MG63 (cell line): Measurements from ENCODE around the gene RPUSD1. TPM values are rescaled to one million over a fixed set of nuclear protein-coding genes. Genes with fewer than 3 reads are reported as not detected.

ENCODE experiments used
- DNase-seq: peaks from one replicate; pipeline ENCODE4 v3.0.0-alpha.2; 2020
- H3K27me3 ChIP-seq: fragments of 250-450 bp; sonication (Bioruptor Pico); 2 replicates; pipeline ENCODE4 v1.5.1; 2020; ENCODE audit warnings: mild to moderate bottlenecking, moderate library complexity
- H3K36me3 ChIP-seq: fragments of 250-450 bp; sonication (Bioruptor Pico); 2 replicates; pipeline ENCODE4 v1.5.1; 2020; ENCODE audit warnings: mild to moderate bottlenecking, moderate library complexity
- H3K4me3 ChIP-seq: fragments of 250-450 bp; sonication (Bioruptor Pico); 2 replicates; pipeline ENCODE4 v1.5.1; 2020; ENCODE audit warnings: mild to moderate bottlenecking, moderate library complexity
- H3K9me3 ChIP-seq: fragments of 250-450 bp; sonication (Bioruptor Pico); 2 replicates; pipeline ENCODE4 v1.5.1; 2020; ENCODE audit warnings: mild to moderate bottlenecking, moderate library complexity
- total RNA-seq: library from RNA; depleted of rRNA; stranded (reverse); fragments of >200 nt; shearing (Covaris generic); gene quantifications from 2 replicates; pipeline ENCODE4 v1.2.3, GENCODE V29; 2014; ENCODE audit warnings: low replicate concordance

The RPUSD1 gene
- total RNA-seq, 1 experiment from 2014 or later: 77.3 TPM

DNA sequence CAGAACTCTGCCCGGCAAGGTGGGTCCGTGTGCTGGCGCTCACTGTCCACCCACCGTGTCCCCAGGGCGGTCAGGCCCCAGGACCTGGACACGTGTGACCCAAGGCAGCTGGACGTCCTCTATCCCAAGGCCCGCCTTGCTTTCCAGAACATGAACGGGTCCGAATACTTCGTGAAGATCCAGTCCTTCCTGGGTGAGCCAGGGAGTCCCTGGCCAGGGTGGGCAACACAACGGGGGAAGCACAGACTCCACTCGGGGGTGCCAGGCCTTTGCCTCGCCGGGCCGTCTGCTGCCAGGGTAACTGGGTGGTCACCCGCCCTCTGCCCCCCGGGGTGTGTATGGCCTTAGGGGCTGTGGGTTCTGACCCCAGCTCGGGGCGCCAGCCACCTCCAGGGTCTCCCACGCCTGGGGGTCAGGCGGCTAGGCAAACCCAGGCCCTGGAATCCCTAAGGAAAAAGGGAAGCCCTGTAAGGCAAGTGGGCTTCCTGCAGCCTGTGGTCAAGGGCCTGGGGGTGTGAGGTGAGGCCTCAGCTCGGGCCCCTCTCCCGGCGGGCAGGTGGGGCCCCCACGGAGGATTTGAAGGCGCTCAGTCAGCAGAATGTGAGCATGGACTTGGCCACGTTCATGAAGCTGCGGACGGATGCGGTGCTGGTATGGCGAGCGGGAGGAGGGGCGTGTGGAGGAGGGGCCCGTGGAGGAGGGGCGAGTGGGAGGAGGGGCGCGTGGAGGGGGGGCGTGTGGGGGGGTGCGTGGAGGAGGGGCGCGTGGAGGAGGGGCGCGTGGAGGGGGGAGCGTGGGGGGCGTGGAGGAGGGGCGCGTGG is 21.2 kb downstream of the RPUSD1 start:
- Histone ChIP-seq H3K27me3 (no peaks in the 10 kb centered on the region), H3K9me3 (no peaks in the 10 kb centered on the region), H3K4me3 (no peak overlapping the region), H3K36me3 (no peaks in the 10 kb centered on the region)
- DNase-seq: no peak

DNA sequence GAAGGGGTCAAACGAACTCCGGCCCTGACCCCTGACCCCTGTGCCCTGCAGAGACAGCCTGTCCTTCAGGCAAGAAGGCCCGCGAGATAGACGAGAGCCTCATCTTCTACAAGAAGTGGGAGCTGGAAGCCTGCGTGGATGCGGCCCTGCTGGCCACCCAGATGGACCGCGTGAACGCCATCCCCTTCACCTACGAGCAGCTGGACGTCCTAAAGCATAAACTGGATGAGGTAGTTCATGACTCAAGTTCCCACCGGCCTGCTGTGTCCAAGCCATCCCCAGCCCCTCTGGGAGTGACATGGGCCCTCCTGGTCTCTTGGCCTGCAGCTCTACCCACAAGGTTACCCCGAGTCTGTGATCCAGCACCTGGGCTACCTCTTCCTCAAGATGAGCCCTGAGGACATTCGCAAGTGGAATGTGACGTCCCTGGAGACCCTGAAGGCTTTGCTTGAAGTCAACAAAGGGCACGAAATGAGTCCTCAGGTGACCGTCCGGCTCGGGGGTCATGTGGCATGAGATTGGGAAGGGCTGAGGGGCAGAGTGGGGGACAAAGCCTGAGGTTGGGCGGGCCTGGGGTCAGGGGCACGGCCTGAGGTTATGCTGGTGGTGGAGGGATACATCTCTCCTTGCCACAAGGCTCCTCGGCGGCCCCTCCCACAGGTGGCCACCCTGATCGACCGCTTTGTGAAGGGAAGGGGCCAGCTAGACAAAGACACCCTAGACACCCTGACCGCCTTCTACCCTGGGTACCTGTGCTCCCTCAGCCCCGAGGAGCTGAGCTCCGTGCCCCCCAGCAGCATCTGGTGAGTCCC is 22.0 kb downstream of the RPUSD1 start:
- H3K36me3 ChIP-seq: no peaks in the 10 kb centered on the region
- no peaks in the 10 kb centered on the region for H3K27me3 ChIP-seq
- no peaks in the 10 kb centered on the region for H3K9me3 ChIP-seq
- no peak overlapping the region for H3K4me3 ChIP-seq
- no peak for DNase-seq

DNA sequence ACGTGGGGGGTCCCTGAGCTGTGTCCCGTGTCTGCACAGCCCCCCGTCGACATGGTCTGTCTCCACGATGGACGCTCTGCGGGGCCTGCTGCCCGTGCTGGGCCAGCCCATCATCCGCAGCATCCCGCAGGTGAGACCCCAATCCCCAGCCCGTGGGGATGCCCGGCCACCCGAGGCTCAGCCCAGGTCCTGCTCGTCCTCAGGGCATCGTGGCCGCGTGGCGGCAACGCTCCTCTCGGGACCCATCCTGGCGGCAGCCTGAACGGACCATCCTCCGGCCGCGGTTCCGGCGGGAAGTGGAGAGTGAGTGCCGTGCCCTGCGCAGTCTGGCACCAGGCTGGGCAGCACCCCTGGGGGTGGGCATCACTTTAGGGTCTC is 22.7 kb downstream of the RPUSD1 start:
- H3K9me3 ChIP-seq: no peaks in the 10 kb centered on the region
- DNase-seq: no peak
- no peaks in the 10 kb centered on the region for H3K27me3 ChIP-seq
- H3K4me3 ChIP-seq: no peak overlapping the region
- H3K36me3 ChIP-seq: no peaks in the 10 kb centered on the region

DNA sequence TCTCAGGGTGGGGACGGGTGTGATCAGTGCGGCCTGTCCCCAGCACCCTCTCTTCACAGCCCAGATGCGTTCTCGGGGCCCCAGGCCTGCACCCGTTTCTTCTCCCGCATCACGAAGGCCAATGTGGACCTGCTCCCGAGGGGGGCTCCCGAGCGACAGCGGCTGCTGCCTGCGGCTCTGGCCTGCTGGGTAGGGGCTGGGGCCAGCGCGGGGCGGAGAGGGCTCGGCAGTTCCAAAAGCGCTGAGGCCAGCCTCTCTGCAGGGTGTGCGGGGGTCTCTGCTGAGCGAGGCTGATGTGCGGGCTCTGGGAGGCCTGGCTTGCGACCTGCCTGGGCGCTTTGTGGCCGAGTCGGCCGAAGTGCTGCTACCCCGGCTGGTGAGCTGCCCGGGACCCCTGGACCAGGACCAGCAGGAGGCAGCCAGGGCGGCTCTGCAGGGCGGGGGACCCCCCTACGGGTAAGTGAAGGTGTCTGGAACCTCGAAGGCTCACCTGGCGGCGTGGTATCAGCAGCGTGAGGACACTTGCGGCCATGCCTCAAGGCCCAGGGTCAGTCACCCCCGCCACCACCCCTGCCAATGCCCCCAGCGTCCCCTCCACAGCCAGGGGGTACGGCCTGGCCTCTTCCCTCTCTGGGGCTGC is 23.2 kb downstream of the RPUSD1 start:
- DNase-seq: no peak
- Histone ChIP-seq H3K9me3 (no peaks in the 10 kb centered on the region), H3K4me3 (no peak overlapping the region), H3K36me3 (no peaks in the 10 kb centered on the region), H3K27me3 (no peaks in the 10 kb centered on the region)

DNA sequence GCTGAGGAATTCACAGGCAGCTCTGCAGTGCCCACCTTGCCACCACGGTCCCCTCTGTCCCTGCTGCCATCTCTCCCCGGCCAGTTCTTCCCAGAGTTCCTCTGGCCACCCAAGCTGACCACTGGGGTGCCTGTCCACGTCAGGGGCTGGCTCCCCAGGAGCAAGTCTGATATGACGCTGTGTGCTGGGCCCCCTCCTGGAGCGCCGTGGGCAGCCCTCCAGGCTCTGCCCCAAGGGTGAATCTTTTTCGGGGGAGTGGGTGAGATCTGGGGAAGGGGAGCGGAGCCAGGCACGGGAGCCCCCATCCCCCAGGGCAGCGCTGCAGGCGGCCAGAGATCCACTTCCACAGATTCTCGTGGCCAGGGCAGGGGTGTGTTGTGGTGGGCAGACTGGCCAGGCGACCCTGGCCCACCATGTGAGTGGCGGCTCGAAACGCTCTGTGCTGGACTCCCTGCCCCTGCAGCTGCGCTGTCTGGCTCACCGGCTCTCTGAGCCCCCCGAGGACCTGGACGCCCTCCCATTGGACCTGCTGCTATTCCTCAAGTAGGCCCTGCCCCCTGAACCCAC is 23.9 kb downstream of the RPUSD1 start:
- Histone ChIP-seq H3K36me3 (no peaks in the 10 kb centered on the region), H3K4me3 (no peak overlapping the region), H3K9me3 (no peaks in the 10 kb centered on the region), H3K27me3 (no peaks in the 10 kb centered on the region)
- DNase-seq: no peak

DNA sequence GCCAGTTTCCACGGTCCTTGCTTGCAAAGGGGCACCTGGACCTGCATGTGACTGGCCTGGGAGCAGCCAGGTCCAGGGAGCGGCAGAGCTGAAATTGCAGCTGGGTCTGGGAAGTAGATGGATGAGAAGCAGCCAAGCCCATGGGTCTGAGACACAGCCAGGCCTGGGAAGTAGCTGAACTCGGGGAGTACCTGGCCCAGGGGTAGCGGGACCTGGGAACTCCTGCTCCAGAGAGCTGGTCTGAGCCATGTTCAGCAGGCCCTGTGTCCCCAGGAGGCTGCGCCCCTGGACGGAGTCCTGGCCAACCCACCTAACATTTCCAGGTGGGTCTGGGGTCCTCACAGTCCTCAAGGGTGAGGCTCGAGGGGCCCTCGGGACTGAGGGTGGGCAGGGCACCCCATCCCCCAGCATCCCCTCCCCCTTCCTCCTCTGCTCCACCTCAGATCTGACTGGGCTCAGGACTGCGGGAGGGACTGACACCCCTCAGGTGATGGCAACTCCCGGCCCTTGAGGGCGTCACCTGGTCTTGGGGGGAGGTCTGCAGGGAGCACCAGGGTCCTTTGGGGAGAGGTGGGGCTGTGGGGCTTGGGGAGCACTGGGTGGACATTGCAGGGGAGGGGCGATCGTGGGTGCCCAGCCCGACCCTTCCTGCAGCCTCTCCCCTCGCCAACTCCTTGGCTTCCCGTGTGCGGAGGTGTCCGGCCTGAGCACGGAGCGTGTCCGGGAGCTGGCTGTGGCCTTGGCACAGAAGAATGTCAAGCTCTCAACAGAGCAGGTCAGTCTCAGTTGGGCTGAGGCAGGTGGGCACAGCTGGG is 24.6 kb downstream of the RPUSD1 start:
- H3K36me3 ChIP-seq: no peaks in the 10 kb centered on the region
- no peak for DNase-seq

DNA sequence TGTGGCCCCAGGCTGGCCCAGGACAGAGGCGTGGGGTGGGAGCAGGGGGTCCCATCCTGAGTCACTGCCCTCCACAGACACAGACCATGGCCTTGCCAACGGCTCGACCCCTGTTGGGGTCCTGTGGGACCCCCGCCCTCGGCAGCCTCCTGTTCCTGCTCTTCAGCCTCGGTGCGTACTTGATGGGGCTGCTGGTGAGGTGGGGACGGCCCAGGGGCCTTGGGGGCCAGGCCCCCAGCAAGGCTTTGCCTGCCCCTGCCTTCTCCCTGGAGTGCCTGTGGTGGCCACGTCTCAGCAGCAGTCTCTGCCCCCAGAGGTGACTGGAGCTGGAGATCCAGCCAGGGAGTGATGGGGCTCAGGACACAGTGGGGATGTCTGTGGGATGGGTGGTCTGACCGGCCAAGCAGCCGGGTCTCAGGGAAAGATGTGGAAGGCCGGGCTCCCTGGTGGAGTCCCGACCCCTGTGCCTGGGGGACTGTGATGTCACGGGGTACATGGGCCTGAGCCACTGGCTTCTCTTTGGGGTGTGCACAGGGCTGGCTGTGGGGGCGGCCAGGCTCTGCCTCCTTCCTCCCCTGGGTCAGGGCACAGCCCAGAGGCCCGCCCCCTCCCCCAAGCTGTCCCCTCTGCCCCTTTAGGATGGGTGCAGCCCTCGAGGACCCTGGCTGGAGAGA is 25.4 kb downstream of the RPUSD1 start:
- DNase-seq: no peak
- H3K36me3 ChIP-seq: no peaks in the 10 kb centered on the region
- no peak overlapping the region for H3K4me3 ChIP-seq
- H3K9me3 ChIP-seq: no peaks in the 10 kb centered on the region
- H3K27me3 ChIP-seq: no peaks in the 10 kb centered on the region

More for the DNA sequence above, 24.6 kb downstream of the RPUSD1 start:
- Histone ChIP-seq H3K27me3 (no peaks in the 10 kb centered on the region), H3K4me3 (no peak overlapping the region), H3K9me3 (no peaks in the 10 kb centered on the region)

DNA sequence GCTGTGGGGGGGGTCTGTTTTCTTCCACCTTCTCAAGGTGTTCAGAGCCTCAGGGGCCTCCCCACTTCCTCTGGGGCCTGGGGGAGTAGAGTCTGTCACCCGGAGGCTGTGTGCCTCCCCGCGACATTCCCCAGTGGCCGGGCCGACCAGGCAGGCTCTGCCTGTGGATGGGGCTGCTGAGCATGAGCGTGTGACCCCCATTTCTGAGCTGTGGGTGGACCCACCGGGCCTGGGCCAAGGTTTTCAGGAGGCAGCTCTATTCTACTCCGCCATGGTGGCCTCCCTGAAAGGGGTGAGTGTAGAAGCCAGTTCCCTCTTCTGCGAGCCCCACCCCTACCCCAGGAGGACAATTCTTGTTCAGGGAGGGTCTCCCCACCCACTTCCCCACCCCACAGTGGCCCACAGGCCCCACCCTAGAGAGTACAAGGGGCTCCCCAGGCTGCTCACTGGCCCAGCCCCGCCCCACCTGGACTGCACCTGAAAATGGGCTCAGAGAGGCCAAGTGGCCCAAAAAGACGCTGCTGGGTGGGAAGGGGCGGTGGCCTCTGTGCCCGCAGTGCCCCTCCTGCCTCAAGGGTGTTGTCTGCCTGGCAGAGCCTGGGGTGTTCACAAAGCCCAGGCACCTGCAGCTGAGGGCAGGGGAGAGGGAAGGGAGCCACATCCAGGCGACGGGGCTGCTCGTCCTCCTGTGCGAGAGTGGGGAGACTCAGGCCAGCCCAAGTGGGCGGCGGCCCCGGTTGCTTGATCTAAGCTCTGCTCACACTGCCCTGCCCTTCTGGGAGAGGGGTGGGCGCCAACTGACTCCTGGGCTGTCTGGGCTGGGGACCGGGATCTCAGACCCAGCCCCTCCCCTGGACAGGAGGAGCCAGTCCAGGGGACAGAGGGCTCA is 26.3 kb downstream of the RPUSD1 start:
- H3K36me3 ChIP-seq: no peaks in the 10 kb centered on the region
- DNase-seq: no peak
- no peaks in the 10 kb centered on the region for H3K27me3 ChIP-seq
- no peak overlapping the region for H3K4me3 ChIP-seq
- no peaks in the 10 kb centered on the region for H3K9me3 ChIP-seq

DNA sequence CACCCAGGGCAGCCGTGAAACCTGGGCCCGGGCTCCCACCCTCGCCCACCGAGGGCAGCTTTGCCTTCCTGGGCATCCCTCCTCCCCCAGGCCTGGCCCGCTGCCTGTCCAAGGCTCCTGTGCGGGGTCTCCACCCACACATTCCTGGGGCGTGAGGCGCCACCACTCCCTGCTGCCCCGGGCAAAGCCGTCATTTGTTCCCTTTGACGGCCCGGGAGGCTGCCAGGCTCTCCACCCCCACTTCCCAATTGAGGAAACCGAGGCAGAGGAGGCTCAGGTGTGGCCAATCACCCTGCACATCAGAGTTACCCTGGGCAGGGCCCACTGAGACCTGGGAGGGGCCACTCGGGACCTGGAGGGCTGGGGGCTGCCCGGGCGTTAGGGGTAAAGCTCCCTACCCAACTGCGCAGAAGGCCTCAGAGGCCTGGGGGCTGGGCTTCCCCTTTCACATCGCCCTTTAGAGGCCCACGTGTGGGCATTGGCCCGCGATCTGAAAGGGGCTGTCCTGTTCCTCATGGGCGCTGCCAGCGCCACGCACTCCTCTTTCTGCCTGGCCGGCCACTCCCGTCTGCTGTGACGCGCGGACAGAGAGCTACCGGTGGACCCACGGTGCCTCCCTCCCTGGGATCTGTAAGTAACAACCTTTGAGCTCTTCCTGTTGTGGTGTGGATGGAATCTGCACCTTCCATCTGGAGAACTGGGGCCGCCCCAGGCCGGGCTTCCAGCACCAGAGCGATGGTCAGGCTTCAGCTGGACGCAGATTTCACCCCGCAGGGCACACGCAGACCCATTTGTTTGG is 27.4 kb downstream of the RPUSD1 start, which contains the start of gene MSLN:
Gene MSLN, plus strand, starts transcription at position 190 of the 799 bp plus-strand sequence. CDS start 1,947 bp downstream, outside the sequence.
- no peaks in the 10 kb centered on the region for H3K27me3 ChIP-seq
- no peak within 1 kb of the TSS for H3K4me3 ChIP-seq
- peak; percentile 50 for DNase-seq
- no peaks in the 10 kb centered on the region for H3K36me3 ChIP-seq
- no peaks in the 10 kb centered on the region for H3K9me3 ChIP-seq

DNA sequence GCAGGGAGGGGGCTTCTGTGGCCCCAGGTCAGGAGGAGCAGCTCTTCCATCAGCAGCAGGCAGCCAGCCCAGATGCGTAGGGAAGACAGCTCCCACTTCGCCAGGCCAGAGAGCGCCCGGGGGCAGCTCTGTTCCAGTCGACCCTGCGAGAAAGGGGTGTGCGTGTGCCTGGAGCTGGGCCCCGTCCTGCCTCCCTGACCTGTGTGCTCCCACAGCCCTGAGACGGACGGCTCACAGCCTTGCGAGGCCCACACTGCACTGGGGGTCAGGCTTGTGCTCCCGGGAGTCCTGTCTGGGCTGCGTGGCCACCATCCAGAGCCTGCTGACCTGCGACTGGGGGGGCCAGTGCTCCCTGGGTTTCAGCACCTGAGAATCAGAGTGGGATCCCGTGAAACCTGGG is 28.1 kb downstream of the RPUSD1 start:
- H3K9me3 ChIP-seq: no peaks in the 10 kb centered on the region
- no peak for DNase-seq
- no peaks in the 10 kb centered on the region for H3K36me3 ChIP-seq
- H3K27me3 ChIP-seq: no peaks in the 10 kb centered on the region
- H3K4me3 ChIP-seq: no peak overlapping the region

DNA sequence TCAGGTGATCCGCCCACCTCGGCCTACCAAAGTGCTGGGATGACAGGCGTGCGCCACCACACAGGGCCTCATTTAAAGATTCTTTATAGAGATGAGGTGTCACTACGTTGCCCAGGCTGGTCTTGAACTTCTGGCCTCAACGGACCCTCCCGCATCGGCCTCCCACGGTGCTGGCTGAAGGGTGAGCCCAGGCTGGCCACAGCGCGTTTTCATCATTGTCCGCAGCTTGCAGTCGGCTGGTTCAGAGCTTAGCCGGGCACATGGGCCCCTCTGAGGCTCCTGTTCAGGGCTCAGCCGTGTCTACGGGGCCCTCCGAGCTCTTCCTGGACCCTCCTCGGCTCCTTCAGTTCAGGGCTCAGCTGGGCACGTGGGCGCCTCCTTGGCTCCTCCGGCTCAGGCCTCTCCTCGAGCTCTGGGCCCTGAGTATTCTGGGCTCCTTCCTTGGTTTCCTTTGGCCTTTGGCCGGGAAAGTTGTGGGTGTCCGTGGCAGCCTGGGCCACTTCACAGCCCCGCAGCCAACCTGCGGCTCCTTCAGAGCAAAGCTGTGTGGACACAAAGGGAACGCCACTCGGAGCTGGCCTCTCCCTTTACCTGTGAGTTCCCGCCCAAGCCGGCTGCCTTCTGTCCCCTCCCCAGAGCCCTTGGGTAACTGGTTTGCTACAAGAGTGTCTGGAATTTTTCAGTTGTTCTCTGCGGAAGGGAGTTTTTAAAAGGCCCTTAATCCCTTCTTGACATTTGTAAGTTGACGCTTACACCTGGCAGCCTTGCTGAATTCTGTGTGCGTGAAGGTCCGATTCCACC is 28.9 kb downstream of the RPUSD1 start:
- Histone ChIP-seq H3K9me3 (no peaks in the 10 kb centered on the region), H3K36me3 (no peaks in the 10 kb centered on the region), H3K27me3 (no peaks in the 10 kb centered on the region), H3K4me3 (no peak overlapping the region)
- no peak for DNase-seq

DNA sequence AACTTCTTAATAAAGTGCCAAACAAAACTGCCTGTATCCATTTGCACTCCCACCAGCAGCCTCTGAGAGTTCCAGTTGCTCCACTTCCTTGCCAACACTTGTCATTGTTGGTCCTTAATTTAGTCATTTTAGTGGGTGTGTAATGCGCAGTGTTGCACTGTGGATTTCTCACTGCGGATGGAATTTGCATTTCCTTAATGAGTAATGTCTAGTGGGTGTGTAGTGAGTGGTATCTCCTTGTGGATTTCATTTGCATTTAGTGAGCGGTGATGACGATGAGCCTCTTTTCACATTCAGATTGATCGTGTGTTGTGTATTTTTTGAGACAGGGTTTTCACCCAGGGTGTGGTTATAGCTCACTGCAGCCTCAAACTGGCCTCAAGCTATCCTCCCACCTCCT is 31.8 kb downstream of the RPUSD1 start:
- Histone ChIP-seq H3K9me3 (no peaks in the 10 kb centered on the region), H3K36me3 (no peaks in the 10 kb centered on the region), H3K4me3 (no peak overlapping the region), H3K27me3 (no peaks in the 10 kb centered on the region)
- DNase-seq: no peak

DNA sequence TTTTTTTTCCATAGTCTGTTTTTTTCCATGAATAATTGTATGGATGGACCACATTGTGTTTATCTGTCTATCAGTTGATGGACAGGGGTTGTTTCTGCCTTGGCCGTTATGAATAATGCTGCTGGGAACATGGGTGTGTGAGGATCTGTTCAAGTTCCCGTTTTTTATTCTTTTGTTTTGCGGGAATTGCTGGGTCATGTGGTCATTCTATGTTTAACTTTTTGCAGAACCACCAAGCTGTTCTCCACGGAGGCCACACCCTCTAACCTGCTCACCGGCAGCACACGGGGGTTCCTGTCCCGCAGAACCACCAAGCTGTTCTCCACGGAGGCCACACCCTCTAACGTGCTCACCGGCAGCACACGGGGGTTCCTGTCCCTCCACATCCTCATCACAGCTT is 33.5 kb downstream of the RPUSD1 start:
- Histone ChIP-seq H3K36me3 (no peaks in the 10 kb centered on the region), H3K27me3 (no peaks in the 10 kb centered on the region), H3K4me3 (no peak overlapping the region), H3K9me3 (no peaks in the 10 kb centered on the region)
- no peak for DNase-seq
